ENCODE data around the gene PCDHB14.
A peak's percentile ranks its signal among the peaks of the same experiment; 100 is the strongest.
"Not testable (repeated sequence)": the region's sequence is repeated elsewhere in the genome, so short reads cannot be mapped to it uniquely, and the experiment has no call there.

The PCDHB14 gene

DNA sequence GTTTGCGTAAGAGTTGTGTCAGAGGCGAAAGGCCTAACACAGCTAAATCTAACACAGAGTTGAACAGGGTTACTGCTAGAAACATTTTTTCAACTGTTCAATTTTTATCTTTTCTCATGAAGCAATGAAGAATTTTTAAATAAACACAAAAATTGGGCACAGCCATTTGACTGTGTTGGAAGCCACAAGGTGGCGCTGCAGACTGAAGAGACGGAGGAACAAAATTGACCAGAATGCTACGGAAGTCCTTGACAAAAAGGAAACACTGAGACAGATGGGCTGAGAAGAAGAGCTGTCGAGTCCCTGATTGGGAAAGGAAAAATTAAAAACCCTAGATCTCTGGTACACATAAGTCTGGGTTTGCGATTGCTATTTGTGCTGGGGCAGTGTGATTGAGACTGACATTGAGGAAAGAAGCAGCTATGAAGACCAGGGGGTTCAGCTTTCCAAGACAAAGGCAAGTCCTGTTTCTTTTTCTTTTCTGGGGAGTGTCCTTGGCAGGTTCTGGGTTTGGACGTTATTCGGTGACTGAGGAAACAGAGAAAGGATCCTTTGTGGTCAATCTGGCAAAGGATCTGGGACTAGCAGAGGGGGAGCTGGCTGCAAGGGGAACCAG, 36.1 kb upstream of the PCDHB14 start, which contains the start of gene PCDHB9:
Gene PCDHB9, plus strand, starts transcription at position 265 of the 616 bp plus-strand sequence. Its CDS starts 158 bp downstream, at position 423.
- H4K20me1 ChIP-seq (ENCODE audit: insufficient read depth, low read length) = no peaks in the 10 kb centered on the region
- no peaks in the 10 kb centered on the region for H3F3A ChIP-seq (ENCODE audit: insufficient read depth, low read length)
- peak within 1 kb of the TSS; percentile 9 for H3K4me3 ChIP-seq (ENCODE audit: low read depth, low read length, poor library complexity, severe bottlenecking)
- no peaks in the 10 kb centered on the region for H3K9me3 ChIP-seq (ENCODE audit: low read length)
- H3K4me2 ChIP-seq (ENCODE audit: low read length) = peak within 1 kb of the TSS; percentile 19; the same call in 1 of the 2 replicates
- no peaks in the 10 kb centered on the region for H3K27me3 ChIP-seq (ENCODE audit: insufficient read depth, low read length)
- no peak within 1 kb of the TSS for H3K27ac ChIP-seq (ENCODE audit: low read depth, low read length, poor library complexity, severe bottlenecking)
- no peaks in the 10 kb centered on the region for H3K9me2 ChIP-seq (ENCODE audit: low read depth, low read length)
- no peaks in the 10 kb centered on the region for H3K4me1 ChIP-seq (ENCODE audit: insufficient read depth, low read length, severe bottlenecking)
- H3K36me3 ChIP-seq (ENCODE audit: insufficient read depth, low read length) = no peaks in the 10 kb centered on the region
- no peaks in the 10 kb centered on the region for H3K79me2 ChIP-seq (ENCODE audit: insufficient read depth, low read length)
- no peak within 1 kb of the TSS for H2AFZ ChIP-seq (ENCODE audit: low read length)
- TF ChIP-seq EZH2 (IDR thresholded peaks at IDR 0.05; ENCODE audit: borderline replicate concordance, low read length) (no peak), CTCF (IDR thresholded peaks at IDR 0.05; ENCODE audit: low read length) (peak; percentile 92)
- H3K9ac ChIP-seq (ENCODE audit: low read length) = no peak within 1 kb of the TSS

GRCh38 chr5:141188682-141189081, 34.5 kb upstream of the PCDHB14 start:
- H3K4me2 ChIP-seq (ENCODE audit: low read length); H3K36me3 ChIP-seq (ENCODE audit: insufficient read depth, low read length); H3K9me3 ChIP-seq (ENCODE audit: low read length); H3K9ac ChIP-seq (ENCODE audit: low read length); H3K27ac ChIP-seq (ENCODE audit: low read depth, low read length, poor library complexity, severe bottlenecking); H3K79me2 ChIP-seq (ENCODE audit: insufficient read depth, low read length); H3K9me2 ChIP-seq (ENCODE audit: low read depth, low read length); H3K4me3 ChIP-seq (ENCODE audit: low read depth, low read length, poor library complexity, severe bottlenecking); H3K4me1 ChIP-seq (ENCODE audit: insufficient read depth, low read length, severe bottlenecking); H2AFZ ChIP-seq (ENCODE audit: low read length); H4K20me1 ChIP-seq (ENCODE audit: insufficient read depth, low read length); H3F3A ChIP-seq (ENCODE audit: insufficient read depth, low read length); H3K27me3 ChIP-seq (ENCODE audit: insufficient read depth, low read length): not testable (repeated sequence)

- H3K9me3 ChIP-seq (ENCODE audit: low read length); H3K4me3 ChIP-seq (ENCODE audit: low read depth, low read length, poor library complexity, severe bottlenecking); H3K9ac ChIP-seq (ENCODE audit: low read length): not testable (repeated sequence)
These were observed 34.0 kb upstream of the PCDHB14 start for GRCh38 chr5:141189131-141189530.

DNA sequence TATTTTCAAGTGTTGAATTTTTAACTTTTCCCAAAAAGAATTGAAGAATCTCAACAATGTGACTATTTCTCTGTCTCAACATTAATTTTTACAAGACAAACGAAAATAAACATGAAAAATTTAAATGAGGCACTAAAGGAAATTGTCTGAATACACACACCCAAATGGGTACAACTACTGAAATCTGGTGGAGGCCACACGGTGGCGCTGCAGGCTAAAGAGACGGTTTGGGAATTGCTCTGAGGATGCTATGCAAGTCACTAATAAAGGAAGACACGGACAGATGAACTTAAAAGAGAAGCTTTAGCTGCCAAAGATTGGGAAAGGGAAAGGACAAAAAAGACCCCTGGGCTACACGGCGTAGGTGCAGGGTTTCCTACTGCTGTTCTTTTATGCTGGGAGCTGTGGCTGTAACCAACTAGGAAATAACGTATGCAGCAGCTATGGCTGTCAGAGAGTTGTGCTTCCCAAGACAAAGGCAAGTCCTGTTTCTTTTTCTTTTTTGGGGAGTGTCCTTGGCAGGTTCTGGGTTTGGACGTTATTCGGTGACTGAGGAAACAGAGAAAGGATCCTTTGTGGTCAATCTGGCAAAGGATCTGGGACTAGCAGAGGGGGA, 30.9 kb upstream of the PCDHB14 start, which contains the start of gene PCDHB10:
Gene PCDHB10, plus strand, starts transcription at position 244 of the 616 bp plus-strand sequence. Its CDS starts 200 bp downstream, at position 444.
- no peaks in the 10 kb centered on the region for H3K4me1 ChIP-seq (ENCODE audit: insufficient read depth, low read length, severe bottlenecking)
- no peaks in the 10 kb centered on the region for H3K79me2 ChIP-seq (ENCODE audit: insufficient read depth, low read length)
- no peaks in the 10 kb centered on the region for H4K20me1 ChIP-seq (ENCODE audit: insufficient read depth, low read length)
- no peak within 1 kb of the TSS for H3K27ac ChIP-seq (ENCODE audit: low read depth, low read length, poor library complexity, severe bottlenecking)
- TF ChIP-seq CTCF (IDR thresholded peaks at IDR 0.05; ENCODE audit: low read length) = peak; percentile 85
- TF ChIP-seq EZH2 (IDR thresholded peaks at IDR 0.05; ENCODE audit: borderline replicate concordance, low read length) = no peak
- no peak within 1 kb of the TSS for H3K4me3 ChIP-seq (ENCODE audit: low read depth, low read length, poor library complexity, severe bottlenecking)
- no peak within 1 kb of the TSS for H3K9ac ChIP-seq (ENCODE audit: low read length)
- H3K4me2 ChIP-seq (ENCODE audit: low read length) = no peak within 1 kb of the TSS
- no peaks in the 10 kb centered on the region for H3K27me3 ChIP-seq (ENCODE audit: insufficient read depth, low read length)
- H3K9me3 ChIP-seq (ENCODE audit: low read length) = peaks cover 3% of the 10 kb centered on the region; the same call in 1 of the 2 replicates
- H2AFZ ChIP-seq (ENCODE audit: low read length) = no peak within 1 kb of the TSS
- no peaks in the 10 kb centered on the region for H3K9me2 ChIP-seq (ENCODE audit: low read depth, low read length)
- H3K36me3 ChIP-seq (ENCODE audit: insufficient read depth, low read length) = no peaks in the 10 kb centered on the region
- H3F3A ChIP-seq (ENCODE audit: insufficient read depth, low read length) = no peaks in the 10 kb centered on the region

More at GRCh38 chr5:141189131-141189530, 34.0 kb upstream of the PCDHB14 start:
- not testable (repeated sequence) for H3K4me1 ChIP-seq (ENCODE audit: insufficient read depth, low read length, severe bottlenecking); H2AFZ ChIP-seq (ENCODE audit: low read length); H3K27me3 ChIP-seq (ENCODE audit: insufficient read depth, low read length); H3K79me2 ChIP-seq (ENCODE audit: insufficient read depth, low read length); H4K20me1 ChIP-seq (ENCODE audit: insufficient read depth, low read length); H3F3A ChIP-seq (ENCODE audit: insufficient read depth, low read length); H3K4me2 ChIP-seq (ENCODE audit: low read length); H3K9me2 ChIP-seq (ENCODE audit: low read depth, low read length); H3K36me3 ChIP-seq (ENCODE audit: insufficient read depth, low read length); H3K27ac ChIP-seq (ENCODE audit: low read depth, low read length, poor library complexity, severe bottlenecking)

DNA sequence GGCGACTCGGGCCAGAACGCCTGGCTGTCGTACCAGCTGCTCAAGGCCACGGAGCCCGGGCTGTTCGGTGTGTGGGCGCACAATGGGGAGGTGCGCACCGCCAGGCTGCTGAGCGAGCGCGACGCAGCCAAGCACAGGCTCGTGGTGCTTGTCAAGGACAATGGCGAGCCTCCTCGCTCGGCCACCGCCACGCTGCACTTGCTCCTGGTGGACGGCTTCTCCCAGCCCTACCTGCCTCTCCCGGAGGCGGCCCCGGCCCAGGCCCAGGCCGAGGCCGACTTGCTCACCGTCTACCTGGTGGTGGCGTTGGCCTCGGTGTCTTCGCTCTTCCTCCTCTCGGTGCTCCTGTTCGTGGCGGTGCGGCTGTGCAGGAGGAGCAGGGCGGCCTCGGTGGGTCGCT, 28.8 kb upstream of the PCDHB14 start:
- H3K9ac ChIP-seq (ENCODE audit: low read length); H3K4me2 ChIP-seq (ENCODE audit: low read length); H2AFZ ChIP-seq (ENCODE audit: low read length); H3K27ac ChIP-seq (ENCODE audit: low read depth, low read length, poor library complexity, severe bottlenecking); H3K36me3 ChIP-seq (ENCODE audit: insufficient read depth, low read length); H3K4me1 ChIP-seq (ENCODE audit: insufficient read depth, low read length, severe bottlenecking); H4K20me1 ChIP-seq (ENCODE audit: insufficient read depth, low read length); H3K9me3 ChIP-seq (ENCODE audit: low read length); H3K79me2 ChIP-seq (ENCODE audit: insufficient read depth, low read length); H3K27me3 ChIP-seq (ENCODE audit: insufficient read depth, low read length); H3K9me2 ChIP-seq (ENCODE audit: low read depth, low read length); H3K4me3 ChIP-seq (ENCODE audit: low read depth, low read length, poor library complexity, severe bottlenecking); H3F3A ChIP-seq (ENCODE audit: insufficient read depth, low read length): not testable (repeated sequence)

Data from OCI-LY1 (cell line).